B cell (primary cell): ENCODE data around the gene PRM2. TPM values are rescaled to one million over a fixed set of nuclear protein-coding genes. Genes with fewer than 3 reads are reported as not detected.

Source experiments
- ATAC-seq: fragments of 200-7000 bp; cut with Tn5 transposase; one replicate; pipeline ENCODE4 v1.10.0; 2021; ENCODE audit warnings: low read depth, mild to moderate bottlenecking, moderate number of reproducible peaks, moderate library complexity
- CTCF ChIA-PET: fragments of 350-600 bp; sonication (Branson Sonifier 250); formaldehyde crosslinking; loops from one replicate; lab custom pipeline; 2021; ENCODE audit warnings: antibody characterized with exemption, inconsistent platforms; lab: Charles Lee
- POLR2A ChIA-PET: fragments of 350-600 bp; sonication (Branson Sonifier 250); formaldehyde crosslinking; loops from one replicate; lab custom pipeline; 2021; ENCODE audit warnings: antibody characterized with exemption; lab: Charles Lee
- DNase-seq: peaks from one replicate; pipeline ENCODE4 v3.0.0; 2013
- H2AFZ ChIP-seq: 2 replicates; pipeline ENCODE4 v1.6.1; 2012; ENCODE audit warnings: mild to moderate bottlenecking, low read depth, low read length; ENCODE audit not compliant: insufficient read depth, poor library complexity, severe bottlenecking
- H3K27ac ChIP-seq, 2 donors: 1 replicate in 1 of 2; 2 replicates in 1 of 2; pipeline ENCODE4 v1.5.1; 2012 to 2013; ENCODE audit warnings: low read length in 2 of 2, mild to moderate bottlenecking in 2 of 2, moderate library complexity in 1 of 2
- H3K27me3 ChIP-seq, 4 experiments: fragments of 200-600 bp in 1 of 4; sonication (generic) in 1 of 4; replicated peaks in 1 of 4; 1 replicate in 2 of 4; 2 replicates in 2 of 4; pipeline versions ENCODE4 v1.6.1 to v1.7.0; 2013 to 2016; ENCODE audit warnings: low read length in 3 of 4, mild to moderate bottlenecking in 2 of 4, mixed read lengths in 1 of 4, moderate library complexity in 1 of 4; ENCODE audit not compliant: insufficient read depth in 4 of 4, control insufficient read depth in 3 of 4; ENCODE audit errors: control extremely low read depth in 1 of 4
- H3K36me3 ChIP-seq, 2 experiments: replicated peaks in 1 of 2; 1 replicate in 1 of 2; 2 replicates in 1 of 2; pipeline versions ENCODE4 v1.6.1 to v1.7.1; 2013; ENCODE audit warnings: low read length in 1 of 2; ENCODE audit not compliant: insufficient read depth in 2 of 2, control insufficient read depth in 1 of 2; ENCODE audit errors: control extremely low read depth in 1 of 2, extremely low read depth in 1 of 2
- H3K4me1 ChIP-seq, 2 donors: fragments of 200-600 bp in 1 of 2; sonication (generic) in 1 of 2; 1 replicate in 1 of 2; 2 replicates in 1 of 2; pipeline versions ENCODE4 v1.5.1 to v1.6.1; 2013 to 2017; ENCODE audit warnings: low read length in 2 of 2; ENCODE audit not compliant: control insufficient read depth in 2 of 2, insufficient read depth in 2 of 2
- H3K4me2 ChIP-seq: replicated peaks from 2 replicates; pipeline ENCODE3; 2012; ENCODE audit warnings: mild to moderate bottlenecking, low read depth, low read length; ENCODE audit not compliant: poor library complexity, severe bottlenecking
- H3K4me3 ChIP-seq, 5 experiments: fragments of 200-600 bp in 1 of 5; sonication (generic) in 1 of 5; 1 replicate in 3 of 5; 2 replicates in 2 of 5; pipeline versions ENCODE4 v1.5.1 to v1.7.0; 2011 to 2016; ENCODE audit warnings: low read length in 4 of 5, mild to moderate bottlenecking in 4 of 5, low read depth in 2 of 5, control low read depth in 1 of 5, moderate library complexity in 1 of 5; ENCODE audit not compliant: insufficient read depth in 1 of 5; ENCODE audit errors: control extremely low read depth in 1 of 5, extremely low read depth in 1 of 5
- H3K79me2 ChIP-seq: fragments of 200-600 bp; sonication (generic); one replicate; pipeline ENCODE4 v1.6.0; 2016; ENCODE audit warnings: low read length; ENCODE audit not compliant: control insufficient read depth, insufficient read depth
- H3K9ac ChIP-seq: fragments of 200-600 bp; sonication (generic); 2 replicates; pipeline ENCODE4 v1.6.1; 2017; ENCODE audit warnings: mild to moderate bottlenecking, low read length, moderate library complexity
- H3K9me3 ChIP-seq, 3 donors: one replicate each; pipeline versions ENCODE4 v1.6.1 to v1.7.1; 2013; ENCODE audit warnings: low read length in 2 of 3; ENCODE audit not compliant: control insufficient read depth in 2 of 3, insufficient read depth in 1 of 3; ENCODE audit errors: control extremely low read depth in 1 of 3
- H4K20me1 ChIP-seq: 2 replicates; pipeline ENCODE4 v1.6.0; 2012; ENCODE audit warnings: mild to moderate bottlenecking, low read length; ENCODE audit not compliant: insufficient read depth, control insufficient read depth, poor library complexity, severe bottlenecking
- H3K27ac Mint-ChIP-seq: one replicate; pipeline ENCODE4 v1.8.0; 2021; ENCODE audit warnings: mixed read lengths
- H3K27me3 Mint-ChIP-seq: one replicate; pipeline ENCODE4 v1.8.0; 2021; ENCODE audit warnings: mixed read lengths
- H3K4me1 Mint-ChIP-seq: one replicate; pipeline ENCODE4 v1.8.0; 2021; ENCODE audit warnings: mixed read lengths
- H3K4me3 Mint-ChIP-seq: one replicate; pipeline ENCODE4 v1.8.0; 2021; ENCODE audit warnings: mixed read lengths
- H3K9me3 Mint-ChIP-seq: one replicate; pipeline ENCODE4 v1.8.0; 2022; ENCODE audit warnings: mixed read lengths; ENCODE audit not compliant: insufficient read depth
- CTCF ChIP-seq: fragments of 200-600 bp; IDR thresholded peaks from one replicate; pipeline ENCODE4 v1.8.0; 2022; ENCODE audit warnings: antibody characterized with exemption, mild to moderate bottlenecking
- EZH2 ChIP-seq: IDR thresholded peaks from 2 replicates; pipeline ENCODE4 v1.6.1; 2012; ENCODE audit warnings: borderline replicate concordance, low read depth, mild to moderate bottlenecking, moderate library complexity, low read length; ENCODE audit not compliant: insufficient read depth, poor library complexity, severe bottlenecking
- WGBS: methylation state at CpG from one replicate; pipeline ENCODE4 v1.1.5; 2013; ENCODE audit warnings: missing lambda C conversion rate; ENCODE audit not compliant: insufficient coverage; 5-methylcytosine and 5-hydroxymethylcytosine counted together
- intact Hi-C: fragments of 100-400 bp; cut with micrococcal nuclease; formaldehyde crosslinking; loops from one replicate; pipeline ENCODE4 v1.10.0; 2022
- polyA plus RNA-seq: library from polyadenylated mRNA; depleted of rRNA; stranded (reverse); fragments of >200 nt; gene quantifications from 2 replicates; pipeline ENCODE4 v1.2.3, GENCODE V29; 2012
- total RNA-seq, 2 donors: library from RNA; stranded (reverse); fragments of 120-200 nt in 1 of 2; gene quantifications; 1 replicate in 1 of 2; 2 replicates in 1 of 2; pipeline versions ENCODE4 v1.2.3 to v1.2.4, GENCODE V29; 2013 to 2022

The PRM2 gene
- total and polyA plus RNA-seq, 2 donors (not counting 1 experiment from before 2014, with no cell fraction given) = not detected

- DNase-seq (no peak), ATAC-seq (no peak)
- Mint-ChIP-seq H3K27me3 (no peaks in the 10 kb centered on the region), H3K9me3 (no peaks in the 10 kb centered on the region), H3K27ac (no peak overlapping the region), H3K4me1 (peaks cover 2% of the 10 kb centered on the region), H3K4me3 (no peak overlapping the region)
- CTCF ChIA-PET = no interaction called here
- Histone ChIP-seq H3K36me3 (no peaks in the 10 kb centered on the region), H3K9ac (no peak overlapping the region), H3K4me3 (no peak overlapping the region), H2AFZ (peak overlapping the region; percentile 56), H3K4me1 (peaks cover 3 to 5% of the 10 kb centered on the region in 2 donors), H3K79me2 (no peaks in the 10 kb centered on the region), H3K27me3 (no peaks in the 10 kb centered on the region), H4K20me1 (no peaks in the 10 kb centered on the region), H3K9me3 (no peaks in the 10 kb centered on the region), H3K4me2 (no peak overlapping the region), H3K27ac (no peak overlapping the region)
- POLR2A ChIA-PET = no interaction called here
- TF ChIP-seq EZH2 (no peak), CTCF (no peak)
- intact Hi-C loops = no loop called here
- 93% methylated on average over 7 of the region's 10 CpGs for WGBS
Measured at GRCh38 chr16:11239644-11240632, 36.3 kb downstream of the PRM2 start.
